ENCODE results near the gene RGS16. TPM values are rescaled to one million over a fixed set of nuclear protein-coding genes. Genes with fewer than 3 reads are reported as not detected.
"Not testable (repeated sequence)": the region's sequence is repeated elsewhere in the genome, so short reads cannot be mapped to it uniquely, and the experiment has no call there.

The RGS16 gene
- total RNA-seq, 3 donors from 2014 or later = 0.61 to 2.3 (median 1.3) TPM

- H3K9me3 ChIP-seq = no peaks in the 10 kb centered on the region
- no peaks in the 10 kb centered on the region for H3K36me3 ChIP-seq (ENCODE audit: low read depth)
- intact Hi-C loops (cut with DNase I, micrococcal nuclease) = no loop called here
- no peak for ATAC-seq
- no peak for TF ChIP-seq CTCF (IDR thresholded peaks at IDR 0.05)
- DNase-seq = no peak
- H3K4me1 ChIP-seq (ENCODE audit: low read depth) = no peaks in the 10 kb centered on the region
- H3K4me3 ChIP-seq = no peak overlapping the region
These were observed 28.8 kb upstream of the RGS16 start for GRCh38 chr1:182633031-182633430.

- H3K4me3 ChIP-seq; H3K36me3 ChIP-seq (ENCODE audit: low read depth); ATAC-seq; intact Hi-C loops (cut with DNase I, micrococcal nuclease); H3K9me3 ChIP-seq; H3K4me1 ChIP-seq (ENCODE audit: low read depth): not testable (repeated sequence)
- peak in 1 of 3 donors; percentile 27 for DNase-seq
These were observed 28.3 kb upstream of the RGS16 start for GRCh38 chr1:182632441-182632857.

- no peak for DNase-seq
- no peak for TF ChIP-seq CTCF (IDR thresholded peaks at IDR 0.05)
- Histone ChIP-seq H3K36me3 (ENCODE audit: low read depth) (no peaks in the 10 kb centered on the region), H3K4me3 (no peak overlapping the region), H3K9me3 (no peaks in the 10 kb centered on the region), H3K4me1 (ENCODE audit: low read depth) (no peaks in the 10 kb centered on the region)
- no peak for ATAC-seq
- intact Hi-C loops (cut with DNase I, micrococcal nuclease) = no loop called here
These were observed 27.8 kb upstream of the RGS16 start for GRCh38 chr1:182631954-182632353.

GRCh38 chr1:182631053-182631677 lies 27.0 kb upstream of the RGS16 start:
- Histone ChIP-seq H3K4me1 (ENCODE audit: low read depth) (no peaks in the 10 kb centered on the region), H3K4me3 (no peak overlapping the region), H3K36me3 (ENCODE audit: low read depth) (no peaks in the 10 kb centered on the region), H3K9me3 (no peaks in the 10 kb centered on the region)
- TF ChIP-seq CTCF (IDR thresholded peaks at IDR 0.05) = no peak
- DNase-seq = no peak
- peak; percentile 20 for ATAC-seq
- intact Hi-C loops (cut with DNase I, micrococcal nuclease) = no loop called here

- intact Hi-C loops (cut with DNase I, micrococcal nuclease) = no loop called here
- no peaks in the 10 kb centered on the region for H3K9me3 ChIP-seq
- DNase-seq = no peak
- TF ChIP-seq CTCF (IDR thresholded peaks at IDR 0.05) = no peak
- no peak overlapping the region for H3K4me3 ChIP-seq
- no peaks in the 10 kb centered on the region for H3K4me1 ChIP-seq (ENCODE audit: low read depth)
- no peak for ATAC-seq
- H3K36me3 ChIP-seq (ENCODE audit: low read depth) = no peaks in the 10 kb centered on the region
These were observed 26.4 kb upstream of the RGS16 start for GRCh38 chr1:182630586-182630985.

GRCh38 chr1:182629499-182630096 lies 25.4 kb upstream of the RGS16 start:
- intact Hi-C loops (cut with DNase I, micrococcal nuclease) = no loop called here
- ATAC-seq = peak; percentile 16
- Histone ChIP-seq H3K4me1 (ENCODE audit: low read depth) (no peaks in the 10 kb centered on the region), H3K4me3 (no peak overlapping the region), H3K36me3 (ENCODE audit: low read depth) (no peaks in the 10 kb centered on the region), H3K9me3 (no peaks in the 10 kb centered on the region)
- no peak for TF ChIP-seq CTCF (IDR thresholded peaks at IDR 0.05)
- no peak for DNase-seq

All from mucosa of descending colon (tissue), 3 donors.